H9 (cell line): ENCODE data around the gene MEA1. TPM values are rescaled to one million over a fixed set of nuclear protein-coding genes. Genes with fewer than 3 reads are reported as not detected.

Source experiments
- DNase-seq: peaks from one replicate; pipeline ENCODE4 v3.0.0-alpha.2; 2017
- H2AFZ ChIP-seq: one replicate; pipeline ENCODE4 v1.6.1; 2013; ENCODE audit warnings: mild to moderate bottlenecking, low read length, control low read depth, moderate library complexity
- H2AK5ac ChIP-seq: 2 replicates; pipeline ENCODE4 v1.6.1; 2013; ENCODE audit warnings: low read length, control low read depth, mixed read lengths; ENCODE audit not compliant: insufficient read length
- H2BK120ac ChIP-seq: one replicate; pipeline ENCODE4 v1.6.1; 2013; ENCODE audit warnings: low read depth, mild to moderate bottlenecking, low read length, control low read depth, inconsistent platforms; ENCODE audit not compliant: poor library complexity, severe bottlenecking
- H2BK12ac ChIP-seq: 2 replicates; pipeline ENCODE4 v1.6.1; 2013; ENCODE audit warnings: low read length, control low read depth, mixed read lengths, low read depth; ENCODE audit not compliant: insufficient read length
- H2BK15ac ChIP-seq: 2 replicates; pipeline ENCODE4 v1.6.1; 2013; ENCODE audit warnings: low read depth, low read length, control low read depth
- H2BK20ac ChIP-seq: one replicate; pipeline ENCODE4 v1.6.1; 2013; ENCODE audit warnings: low read depth, mild to moderate bottlenecking, low read length, control low read depth, inconsistent platforms; ENCODE audit not compliant: poor library complexity, severe bottlenecking
- H2BK5ac ChIP-seq: 2 replicates; pipeline ENCODE4 v1.6.1; 2013; ENCODE audit warnings: low read length, control low read depth, mixed read lengths; ENCODE audit not compliant: insufficient read length
- H3K14ac ChIP-seq: 2 replicates; pipeline ENCODE4 v1.6.1; 2013; ENCODE audit warnings: low read length, control low read depth; ENCODE audit not compliant: insufficient read depth
- H3K18ac ChIP-seq: 2 replicates; pipeline ENCODE4 v1.6.1; 2013; ENCODE audit warnings: low read depth, mild to moderate bottlenecking, mixed read lengths, low read length, control low read depth; ENCODE audit not compliant: insufficient read length
- H3K23ac ChIP-seq: 2 replicates; pipeline ENCODE4 v1.6.1; 2013; ENCODE audit warnings: low read length, control low read depth, mixed read lengths, low read depth; ENCODE audit not compliant: insufficient read length
- H3K23me2 ChIP-seq: 2 replicates; pipeline ENCODE4 v1.6.1; 2013; ENCODE audit warnings: low read depth, mild to moderate bottlenecking, mixed read lengths, low read length, control low read depth; ENCODE audit not compliant: insufficient read length, poor library complexity, severe bottlenecking
- H3K27ac ChIP-seq: 2 replicates; pipeline ENCODE4 v1.5.1; 2013; ENCODE audit warnings: low read length, control low read depth, mixed read lengths, low read depth; ENCODE audit not compliant: insufficient read length
- H3K27me3 ChIP-seq: 2 replicates; pipeline ENCODE4 v1.6.1; 2013; ENCODE audit warnings: low read length, control low read depth, inconsistent platforms; ENCODE audit not compliant: insufficient read depth
- H3K4ac ChIP-seq: 2 replicates; pipeline ENCODE4 v1.6.1; 2013; ENCODE audit warnings: low read depth, mild to moderate bottlenecking, control low read depth, inconsistent platforms, low read length, moderate library complexity
- H3K4me1 ChIP-seq: 2 replicates; pipeline ENCODE4 v1.6.1; 2013; ENCODE audit warnings: low read length, control low read depth, inconsistent platforms; ENCODE audit not compliant: insufficient read depth
- H3K4me2 ChIP-seq: 2 replicates; pipeline ENCODE4 v1.6.1; 2013; ENCODE audit warnings: low read length, control low read depth, mixed read lengths; ENCODE audit not compliant: insufficient read length, insufficient read depth
- H3K56ac ChIP-seq: 2 replicates; pipeline ENCODE4 v1.6.1; 2013; ENCODE audit warnings: low read depth, mild to moderate bottlenecking, mixed read lengths, low read length, control low read depth; ENCODE audit not compliant: insufficient read length
- H3K79me1 ChIP-seq: 2 replicates; pipeline ENCODE4 v1.6.1; 2013; ENCODE audit warnings: low read depth, mild to moderate bottlenecking, moderate library complexity, low read length, control low read depth, inconsistent platforms; ENCODE audit not compliant: insufficient read depth, poor library complexity, severe bottlenecking
- H3K79me2 ChIP-seq: 2 replicates; pipeline ENCODE4 v1.6.1; 2013; ENCODE audit warnings: low read length, control low read depth, inconsistent platforms; ENCODE audit not compliant: insufficient read depth
- H3K9ac ChIP-seq: 2 replicates; pipeline ENCODE4 v1.6.1; 2013; ENCODE audit warnings: low read length, control low read depth, mixed read lengths; ENCODE audit not compliant: insufficient read length; ENCODE audit errors: extremely low read depth
- H3K9me3 ChIP-seq: one replicate; pipeline ENCODE4 v1.6.1; 2013; ENCODE audit warnings: low read depth, low read length, inconsistent platforms; ENCODE audit not compliant: control insufficient read depth
- H3T11ph ChIP-seq: one replicate; pipeline ENCODE4 v1.6.1; 2013; ENCODE audit warnings: mild to moderate bottlenecking, low read length, control low read depth, inconsistent platforms
- H4K20me1 ChIP-seq: one replicate; pipeline ENCODE4 v1.6.1; 2013; ENCODE audit not compliant: control insufficient read depth, insufficient read length, insufficient read depth
- H4K5ac ChIP-seq: 2 replicates; pipeline ENCODE4 v1.6.1; 2013; ENCODE audit warnings: low read depth, mild to moderate bottlenecking, mixed read lengths, low read length, control low read depth; ENCODE audit not compliant: insufficient read length
- H4K8ac ChIP-seq: replicated peaks from 2 replicates; pipeline ENCODE4 v1.6.1; 2013; ENCODE audit warnings: low read length, control low read depth, mixed read lengths, low read depth; ENCODE audit not compliant: insufficient read length
- H4K91ac ChIP-seq: 2 replicates; pipeline ENCODE4 v1.6.1; 2013; ENCODE audit warnings: low read depth, mild to moderate bottlenecking, moderate library complexity, mixed read lengths, low read length, control low read depth; ENCODE audit not compliant: insufficient read length
- H3K27ac Mint-ChIP-seq, 3 experiments: 2 replicates in 2 of 3; 3 replicates in 1 of 3; pipeline ENCODE4 v1.8.0; 2020 to 2021; ENCODE audit warnings: mixed read lengths in 3 of 3, mild to moderate bottlenecking in 1 of 3, moderate library complexity in 1 of 3
- H3K27me3 Mint-ChIP-seq: 2 replicates; pipeline ENCODE4 v1.8.0; 2021; ENCODE audit warnings: low read depth, mild to moderate bottlenecking, moderate library complexity, mixed read lengths
- H3K36me3 Mint-ChIP-seq, 3 experiments: 2 replicates in 2 of 3; 3 replicates in 1 of 3; pipeline ENCODE4 v1.8.0; 2020 to 2021; ENCODE audit warnings: low read depth in 3 of 3, mixed read lengths in 3 of 3; ENCODE audit not compliant: insufficient read depth in 1 of 3
- H3K4me1 Mint-ChIP-seq, 2 experiments: 2 replicates each; pipeline ENCODE4 v1.8.0; 2020; ENCODE audit warnings: mixed read lengths in 2 of 2
- H3K4me3 Mint-ChIP-seq, 2 experiments: 2 replicates in 1 of 2; 3 replicates in 1 of 2; pipeline ENCODE4 v1.8.0; 2020 to 2021; ENCODE audit warnings: mild to moderate bottlenecking in 2 of 2, mixed read lengths in 2 of 2, moderate library complexity in 1 of 2
- H3K9me3 Mint-ChIP-seq, 2 experiments: 2 replicates in 1 of 2; 3 replicates in 1 of 2; pipeline ENCODE4 v1.8.0; 2020; ENCODE audit warnings: mild to moderate bottlenecking in 2 of 2, mixed read lengths in 2 of 2, moderate library complexity in 1 of 2
- WGBS: extraction: QIAGEN DNeasy Blood & Tissue Kit; methylation state at CpG from one replicate; pipeline ENCODE4 v1.1.7; 2013; ENCODE audit warnings: missing lambda C conversion rate, low lambda C conversion rate, mixed read lengths; ENCODE audit not compliant: insufficient read length; ENCODE audit errors: extremely low coverage; 5-methylcytosine and 5-hydroxymethylcytosine counted together
- total RNA-seq: library from RNA; stranded (reverse); gene quantifications from 2 replicates; pipeline ENCODE4 v1.2.1, GENCODE V29; 2021
- TF ChIP-seq, protein P1 (sequence below): fragments of 200-600 bp; sonication (generic); conservative IDR thresholded peaks from 3 replicates; pipeline ENCODE4 v1.8.0; 2021; ENCODE audit warnings: antibody characterized with exemption, mild to moderate bottlenecking

The MEA1 gene
- total RNA-seq, 1 experiment from 2014 or later: 113 TPM

GRCh38 chr6:43016176-43016942 is 2.6 kb upstream of the MEA1 start:
- Mint-ChIP-seq H3K4me3 (peak overlapping the region; percentile 49 to 51; a peak in 4 of 5 replicates), H3K27me3 (no peaks in the 10 kb centered on the region), H3K9me3 (no peaks in the 10 kb centered on the region; a peak in 1 of 5 replicates), H3K27ac (peak overlapping the region in 2 of 3 experiments; percentile 67 to 85; a peak in 4 of 7 replicates), H3K36me3 (peaks cover 24 to 61% (median 59%) of the 10 kb centered on the region in 3 experiments), H3K4me1 (peaks cover 25 to 41% of the 10 kb centered on the region in 2 experiments)
- Histone ChIP-seq H3K56ac (no peak overlapping the region), H3K79me1 (no peaks in the 10 kb centered on the region), H3K27ac (no peak overlapping the region), H3K79me2 (peaks cover 9% of the 10 kb centered on the region; the same call in 1 of the 2 replicates), H3K23me2 (peaks cover 11% of the 10 kb centered on the region), H3K14ac (no peak overlapping the region), H2BK15ac (no peak overlapping the region), H2AFZ (no peak overlapping the region), H2BK120ac (no peak overlapping the region), H2BK5ac (no peak overlapping the region), H4K8ac (no peak overlapping the region), H3K27me3 (no peaks in the 10 kb centered on the region), H2BK20ac (no peak overlapping the region), H3K9ac (no peak overlapping the region), H3K4me2 (no peak overlapping the region), H3K4me1 (peaks cover 2% of the 10 kb centered on the region; the same call in 1 of the 2 replicates), H4K91ac (no peak overlapping the region), H3K18ac (no peak overlapping the region), H4K5ac (no peak overlapping the region), H3T11ph (no peak overlapping the region), H3K23ac (no peak overlapping the region), H3K9me3 (no peaks in the 10 kb centered on the region), H2AK5ac (no peak overlapping the region), H3K4ac (no peak overlapping the region), H4K20me1 (no peaks in the 10 kb centered on the region), H2BK12ac (no peak overlapping the region)
- WGBS: no CpG with 5 or more reads among the region's 7 CpGs
- no peak for DNase-seq
- TF ChIP-seq, protein P1, sequence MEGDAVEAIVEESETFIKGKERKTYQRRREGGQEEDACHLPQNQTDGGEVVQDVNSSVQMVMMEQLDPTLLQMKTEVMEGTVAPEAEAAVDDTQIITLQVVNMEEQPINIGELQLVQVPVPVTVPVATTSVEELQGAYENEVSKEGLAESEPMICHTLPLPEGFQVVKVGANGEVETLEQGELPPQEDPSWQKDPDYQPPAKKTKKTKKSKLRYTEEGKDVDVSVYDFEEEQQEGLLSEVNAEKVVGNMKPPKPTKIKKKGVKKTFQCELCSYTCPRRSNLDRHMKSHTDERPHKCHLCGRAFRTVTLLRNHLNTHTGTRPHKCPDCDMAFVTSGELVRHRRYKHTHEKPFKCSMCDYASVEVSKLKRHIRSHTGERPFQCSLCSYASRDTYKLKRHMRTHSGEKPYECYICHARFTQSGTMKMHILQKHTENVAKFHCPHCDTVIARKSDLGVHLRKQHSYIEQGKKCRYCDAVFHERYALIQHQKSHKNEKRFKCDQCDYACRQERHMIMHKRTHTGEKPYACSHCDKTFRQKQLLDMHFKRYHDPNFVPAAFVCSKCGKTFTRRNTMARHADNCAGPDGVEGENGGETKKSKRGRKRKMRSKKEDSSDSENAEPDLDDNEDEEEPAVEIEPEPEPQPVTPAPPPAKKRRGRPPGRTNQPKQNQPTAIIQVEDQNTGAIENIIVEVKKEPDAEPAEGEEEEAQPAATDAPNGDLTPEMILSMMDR: no peak
